ENCODE data around the gene IGFBP6.
"Not testable (repeated sequence)": the region's sequence is repeated elsewhere in the genome, so short reads cannot be mapped to it uniquely, and the experiment has no call there.

The IGFBP6 gene

DNA sequence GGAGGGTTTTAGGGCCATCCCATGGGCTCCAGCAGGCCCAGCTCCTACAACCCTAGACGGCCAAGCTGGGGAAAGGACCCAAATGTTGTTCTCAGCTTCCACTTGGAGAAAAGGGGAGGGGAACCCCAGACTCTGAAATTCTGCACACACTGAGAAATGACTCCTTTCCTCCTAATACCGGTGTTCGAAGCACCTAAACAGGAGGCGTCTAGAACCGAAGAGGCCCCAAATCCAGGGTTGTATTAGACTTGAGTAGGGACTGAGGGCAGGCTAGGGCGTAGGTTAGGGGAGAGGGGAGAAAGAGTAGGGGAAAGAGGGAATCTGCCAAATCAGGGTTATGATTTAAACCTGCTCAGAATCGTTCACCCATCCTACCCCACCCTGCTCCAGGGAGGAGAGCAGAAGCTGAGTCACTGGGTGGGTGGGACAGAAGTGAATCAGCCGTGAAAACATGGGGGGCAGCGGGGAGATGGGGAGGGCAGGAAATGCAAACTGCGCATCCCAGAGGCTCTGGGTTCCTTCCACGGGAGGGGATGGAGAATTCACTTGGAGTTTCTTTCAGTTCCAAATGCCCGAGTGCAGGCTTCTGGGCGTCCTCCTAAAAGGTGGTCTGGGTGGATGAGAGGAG lies 1.0 kb downstream of the IGFBP6 start:
- DNase-seq, result no peak

DNA sequence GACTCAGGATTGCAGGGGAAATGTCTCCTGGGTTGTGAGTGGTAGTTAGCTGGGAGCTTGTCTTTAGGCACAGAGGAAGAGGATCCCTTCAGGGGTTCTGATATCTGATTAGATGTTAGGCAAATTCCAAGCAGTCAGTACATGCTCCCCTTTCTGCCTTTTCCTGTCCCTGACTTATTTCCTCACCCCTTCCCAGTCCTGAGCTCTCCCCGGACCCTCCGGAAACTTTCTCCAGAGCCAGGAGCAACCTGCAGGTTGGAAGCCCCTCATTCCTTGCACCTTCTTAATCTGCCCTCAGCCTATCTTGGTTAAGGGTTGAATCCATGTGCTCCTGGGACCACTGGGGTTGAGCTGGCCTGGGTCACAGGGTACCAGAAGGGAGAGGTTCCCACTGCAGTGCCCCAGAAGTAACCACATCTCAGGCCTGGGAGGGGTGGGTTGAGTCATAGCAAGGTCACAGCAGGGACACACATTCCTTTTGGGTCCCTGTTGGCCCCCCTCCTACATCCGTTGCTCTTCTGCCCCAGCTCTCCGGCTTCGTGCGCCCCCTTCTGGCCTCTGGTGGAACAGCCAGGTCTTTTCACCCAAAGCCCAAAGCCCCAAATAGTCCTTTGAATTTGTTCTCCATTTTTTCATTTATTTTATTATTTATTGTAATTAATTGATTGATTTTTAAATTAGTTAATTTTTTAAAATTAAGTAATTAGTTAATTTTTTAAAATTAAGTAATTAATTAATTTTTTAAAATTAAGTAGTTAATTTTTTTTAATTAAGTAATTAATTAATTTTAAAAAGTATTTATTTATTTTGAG lies 1.8 kb downstream of the IGFBP6 start:
- peak; percentile 61 for DNase-seq

DNA sequence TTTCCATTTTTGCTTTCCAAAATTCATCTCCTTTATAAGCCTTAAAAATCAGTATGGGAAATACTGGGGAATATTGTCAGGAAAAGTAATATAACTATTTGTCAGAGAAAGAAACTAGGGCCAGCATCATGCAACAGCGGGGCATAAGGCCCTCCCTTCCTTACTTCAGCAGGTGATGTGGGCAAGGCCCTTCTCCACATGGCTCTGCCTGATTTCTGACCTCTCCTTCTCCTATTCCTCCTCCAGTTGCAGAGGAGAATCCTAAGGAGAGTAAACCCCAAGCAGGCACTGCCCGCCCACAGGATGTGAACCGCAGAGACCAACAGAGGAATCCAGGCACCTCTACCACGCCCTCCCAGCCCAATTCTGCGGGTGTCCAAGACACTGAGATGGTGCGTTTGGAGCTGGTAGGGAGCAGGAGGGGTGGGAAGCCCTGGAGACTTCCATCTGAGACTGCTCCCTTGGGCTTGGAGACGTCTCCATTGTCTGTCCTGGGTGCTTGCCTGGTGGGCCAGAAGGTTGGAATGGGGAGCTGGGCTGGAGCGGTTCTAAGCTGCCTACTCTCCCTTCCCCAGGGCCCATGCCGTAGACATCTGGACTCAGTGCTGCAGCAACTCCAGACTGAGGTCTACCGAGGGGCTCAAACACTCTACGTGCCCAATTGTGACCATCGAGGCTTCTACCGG lies 3.1 kb downstream of the IGFBP6 start:
- no peak for DNase-seq

DNA sequence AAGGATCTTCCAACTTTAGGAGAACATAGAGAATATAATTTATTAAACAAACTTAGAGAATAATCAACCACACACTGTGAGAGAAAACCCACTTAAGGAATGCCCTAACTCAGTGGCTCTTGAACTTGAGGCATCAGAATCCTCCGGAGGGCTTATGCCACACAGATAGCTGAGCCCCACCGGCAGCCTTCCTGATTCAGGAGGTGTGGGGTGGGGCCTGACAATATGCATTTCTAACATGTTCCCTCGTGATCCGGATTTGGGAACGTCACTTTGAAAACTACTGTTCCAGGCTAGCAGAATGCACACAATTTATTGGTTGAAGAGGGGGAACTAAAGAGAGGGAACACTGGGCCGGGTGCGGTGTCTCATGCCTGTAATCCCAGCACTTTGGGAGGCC lies 3.8 kb downstream of the IGFBP6 start:
- DNase-seq, result no peak

DNA sequence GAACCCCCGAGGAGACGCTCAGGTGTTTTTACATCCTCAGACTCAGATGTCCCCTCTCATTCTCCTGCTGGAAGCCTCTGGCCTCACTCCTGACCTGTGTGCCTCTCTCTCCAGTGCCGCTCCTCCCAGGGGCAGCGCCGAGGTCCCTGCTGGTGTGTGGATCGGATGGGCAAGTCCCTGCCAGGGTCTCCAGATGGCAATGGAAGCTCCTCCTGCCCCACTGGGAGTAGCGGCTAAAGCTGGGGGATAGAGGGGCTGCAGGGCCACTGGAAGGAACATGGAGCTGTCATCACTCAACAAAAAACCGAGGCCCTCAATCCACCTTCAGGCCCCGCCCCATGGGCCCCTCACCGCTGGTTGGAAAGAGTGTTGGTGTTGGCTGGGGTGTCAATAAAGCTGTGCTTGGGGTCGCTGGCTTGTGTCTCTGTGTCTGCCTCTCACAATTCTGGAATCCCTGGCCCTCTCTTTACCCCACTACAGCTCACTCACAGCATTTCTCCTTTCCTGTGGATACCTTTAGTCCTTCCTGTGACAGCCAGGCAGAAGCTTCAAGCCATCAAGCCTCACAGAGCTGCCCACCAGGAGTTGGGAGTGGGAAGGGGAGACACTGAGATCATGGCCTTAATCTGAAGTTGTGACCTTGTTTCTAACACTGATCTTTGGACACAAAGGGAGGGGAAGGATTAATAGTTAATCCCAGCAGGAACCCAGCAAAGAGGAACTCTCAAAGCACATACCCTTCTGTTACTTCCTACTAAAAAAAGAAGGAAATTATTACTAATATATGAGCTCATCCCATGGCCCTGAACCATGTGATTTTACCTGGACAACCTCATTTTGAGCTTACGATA lies 4.7 kb downstream of the IGFBP6 start:
- DNase-seq, result no peak

DNA sequence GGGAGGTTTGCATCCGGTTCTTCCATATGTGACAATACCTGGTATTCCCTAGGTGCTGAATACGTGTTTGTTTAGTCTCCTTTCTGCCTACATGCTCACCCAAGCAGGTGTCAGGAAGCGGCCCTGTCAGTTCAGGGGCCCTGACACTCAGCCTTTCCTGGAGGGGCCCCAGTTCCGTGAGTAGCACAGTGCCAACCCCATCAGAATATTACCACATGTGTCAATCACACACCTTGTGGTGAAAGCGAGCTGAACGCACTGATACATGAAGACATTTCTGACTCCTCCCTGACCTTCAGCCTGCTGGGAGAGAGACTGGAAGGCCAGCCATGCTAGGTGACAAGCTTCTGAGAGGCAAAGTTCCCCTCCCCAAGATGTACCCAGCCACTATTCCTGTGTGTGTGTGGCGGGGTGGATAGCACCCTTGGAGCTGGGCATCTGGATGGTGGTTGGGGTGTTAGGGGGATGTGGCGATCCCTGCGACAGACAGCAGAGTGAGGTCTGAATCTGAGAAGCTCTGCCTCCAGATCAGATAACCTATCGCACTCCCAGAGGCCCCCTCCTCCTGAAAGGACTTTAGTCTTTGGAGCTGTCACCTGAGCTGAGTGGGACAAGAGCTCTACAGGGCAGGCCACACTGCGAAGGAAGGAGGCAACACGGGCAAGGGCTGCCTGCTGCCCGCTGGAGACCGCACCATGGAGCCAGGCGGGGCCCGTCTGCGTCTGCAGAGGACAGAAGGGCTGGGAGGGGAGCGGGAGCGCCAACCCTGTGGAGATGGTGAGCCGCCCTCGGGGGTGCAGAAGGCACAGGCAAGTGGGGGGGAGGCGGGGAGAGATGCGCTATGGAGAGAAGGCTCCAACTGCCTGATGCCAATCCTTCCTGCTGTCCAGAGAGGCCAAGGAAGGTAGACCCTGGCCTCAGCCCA lies 5.7 kb downstream of the IGFBP6 start, which contains the start of gene SOAT2:
Gene SOAT2 (plus strand): TSS at position 604 of the 925 bp plus-strand sequence. CDS start 92 bp downstream, at position 696.
- no peak for DNase-seq

DNA sequence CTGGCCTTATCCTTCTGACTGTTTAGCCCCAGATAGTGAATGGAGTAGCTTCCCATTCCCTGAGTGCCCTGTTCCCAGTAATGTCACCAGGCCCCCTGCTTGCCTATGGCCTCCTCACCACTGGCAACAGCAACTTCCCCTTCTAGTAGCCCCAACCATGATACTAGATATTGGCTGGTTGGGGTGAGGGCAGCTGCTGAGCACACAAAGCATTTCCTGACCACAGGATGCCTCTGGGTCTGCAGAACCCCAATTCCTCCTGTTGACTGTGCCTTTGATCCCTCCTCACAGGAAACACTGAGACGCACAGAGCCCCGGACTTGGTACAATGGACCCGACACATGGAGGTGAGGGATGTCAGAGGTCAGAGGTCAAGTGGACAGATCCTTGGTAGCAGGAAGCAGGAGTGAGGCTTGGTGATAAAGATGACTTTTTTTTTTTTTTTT lies 6.4 kb downstream of the IGFBP6 start:
- no peak for DNase-seq

DNA sequence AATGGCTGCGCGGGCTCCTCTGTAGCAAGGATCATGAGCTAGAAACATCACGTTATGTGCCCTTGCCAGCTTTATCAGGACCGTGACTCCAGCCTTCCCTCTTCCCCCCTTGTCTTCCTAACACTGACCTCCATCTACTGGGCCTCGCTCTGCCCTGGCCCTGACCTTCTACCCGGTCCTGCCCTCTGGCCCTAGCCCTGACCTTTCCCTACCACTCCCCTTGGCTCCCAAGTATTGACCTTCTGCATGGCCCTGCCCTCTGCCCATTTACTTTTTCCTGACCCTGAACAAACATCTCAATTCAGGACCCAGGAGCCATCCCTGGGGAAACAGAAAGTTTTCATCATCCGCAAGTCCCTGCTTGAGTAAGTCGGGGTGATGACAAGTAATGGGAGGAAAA lies 7.8 kb downstream of the IGFBP6 start:
- DNase-seq, result no peak

DNA sequence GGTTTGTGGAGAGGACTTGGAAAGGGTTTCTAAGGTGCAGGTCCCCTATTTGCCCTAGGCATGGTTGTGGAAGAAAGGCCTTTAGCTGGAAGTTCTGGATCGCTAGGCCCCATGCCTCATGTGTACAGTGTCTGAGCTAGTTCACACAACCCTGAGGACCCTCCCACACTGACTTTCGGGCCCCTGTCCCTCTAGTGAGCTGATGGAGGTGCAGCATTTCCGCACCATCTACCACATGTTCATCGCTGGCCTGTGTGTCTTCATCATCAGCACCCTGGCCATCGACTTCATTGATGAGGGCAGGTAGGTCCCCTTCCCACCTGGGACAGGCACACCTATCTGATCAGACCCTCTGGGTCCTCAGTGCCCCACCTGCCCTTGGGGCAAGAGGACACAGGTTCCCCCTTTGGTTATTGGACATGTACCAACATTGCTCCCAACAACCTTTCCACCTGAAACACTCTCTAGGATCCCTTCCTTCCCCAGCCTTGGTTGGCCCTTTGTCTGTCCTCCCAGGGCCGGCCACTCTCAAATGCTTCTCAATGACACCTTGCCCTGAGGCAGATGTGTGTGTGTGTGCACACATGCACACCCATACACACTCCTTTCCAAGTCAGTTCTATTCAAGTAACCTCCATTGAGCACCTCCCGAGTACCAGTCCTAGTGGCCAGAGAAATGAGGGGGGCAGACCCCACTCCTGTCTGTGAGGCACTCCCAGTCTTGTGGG lies 8.4 kb downstream of the IGFBP6 start:
- no peak for DNase-seq

DNA sequence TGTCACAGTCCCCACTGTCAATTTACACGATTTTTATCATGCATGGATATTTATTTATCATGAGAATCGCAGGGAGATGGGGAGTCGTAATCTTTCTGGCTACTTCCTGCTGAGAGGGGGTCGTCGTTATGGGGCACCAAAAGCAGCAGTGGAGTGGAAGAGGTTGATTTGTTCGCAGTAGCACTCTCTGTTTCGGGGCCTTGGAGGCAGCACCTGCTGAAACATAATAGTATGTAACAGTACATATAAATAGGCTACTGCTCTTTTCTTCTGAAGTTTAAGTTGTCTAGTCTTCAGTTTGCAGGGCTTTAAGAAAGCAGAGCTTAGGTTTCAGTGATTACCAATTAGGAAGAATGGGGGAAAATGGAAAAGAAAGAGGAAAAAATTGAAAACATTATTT lies 9.7 kb downstream of the IGFBP6 start:
- DNase-seq, result no peak

DNA sequence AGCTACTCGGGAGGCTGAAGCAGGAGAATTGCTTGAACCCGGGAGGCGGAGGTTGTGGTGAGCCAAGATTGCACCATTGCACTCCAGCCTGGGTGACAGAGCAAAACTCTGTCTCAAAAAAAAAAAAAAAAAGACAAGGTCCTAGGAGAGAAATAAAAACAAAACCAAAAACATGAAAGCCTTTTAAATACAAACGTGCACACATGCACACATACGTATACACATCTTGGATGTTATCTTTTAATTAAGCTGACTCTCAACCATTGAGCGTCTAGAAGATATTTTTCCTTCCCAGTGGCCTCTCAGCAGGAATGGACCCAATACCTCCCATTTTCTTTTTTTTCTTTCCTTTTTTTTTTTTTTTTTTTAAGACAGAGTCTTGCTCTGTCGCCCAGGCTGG lies 15.0 kb downstream of the IGFBP6 start:
- not testable (repeated sequence) for DNase-seq

DNA sequence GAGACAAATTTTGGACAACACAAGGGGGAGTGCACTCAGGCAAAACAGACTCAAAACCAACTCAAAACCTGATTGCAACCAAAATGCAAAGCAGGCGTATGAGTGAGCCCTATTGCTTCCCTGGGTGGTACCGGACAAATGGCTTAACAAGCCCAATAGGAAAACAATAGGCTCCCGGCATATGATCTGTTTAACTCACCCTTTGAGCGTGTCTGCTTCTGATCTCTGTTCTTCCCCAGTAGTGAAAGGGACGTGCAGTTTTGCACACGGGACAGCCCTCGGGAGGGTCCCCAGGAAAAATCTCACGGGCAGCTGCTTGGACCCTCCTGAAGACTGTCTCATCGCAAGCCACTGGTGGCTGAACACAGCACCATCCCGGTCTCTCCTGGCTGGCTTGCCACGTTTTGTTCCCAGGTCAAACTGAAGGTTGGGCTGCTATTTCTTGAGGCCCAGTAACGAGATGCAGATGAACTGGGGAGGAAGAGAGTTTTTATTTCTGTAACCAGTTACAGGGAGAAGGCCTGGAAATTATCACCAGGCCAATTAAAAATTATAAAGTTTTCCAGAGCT lies 15.8 kb downstream of the IGFBP6 start:
- no peak for DNase-seq

DNA sequence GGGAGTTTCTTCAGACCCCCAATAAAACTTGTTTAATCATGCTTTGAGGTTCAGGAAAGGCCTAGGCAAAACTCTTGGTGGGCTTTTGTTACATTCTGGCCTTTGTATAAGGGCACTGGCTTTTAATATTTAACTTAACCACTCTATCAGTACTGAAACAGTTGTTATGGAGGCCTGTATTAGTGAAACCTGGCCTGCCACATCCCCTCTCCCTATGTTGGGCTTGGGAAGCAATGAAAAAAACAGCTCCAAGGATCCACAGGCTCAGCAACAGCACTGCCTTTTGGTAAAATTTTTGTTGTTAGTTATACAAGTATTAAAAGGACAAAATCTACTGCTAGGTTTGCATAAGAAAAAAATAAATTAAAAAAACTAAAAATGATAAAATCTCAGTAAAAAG lies 16.5 kb downstream of the IGFBP6 start:
- no peak for DNase-seq

DNA sequence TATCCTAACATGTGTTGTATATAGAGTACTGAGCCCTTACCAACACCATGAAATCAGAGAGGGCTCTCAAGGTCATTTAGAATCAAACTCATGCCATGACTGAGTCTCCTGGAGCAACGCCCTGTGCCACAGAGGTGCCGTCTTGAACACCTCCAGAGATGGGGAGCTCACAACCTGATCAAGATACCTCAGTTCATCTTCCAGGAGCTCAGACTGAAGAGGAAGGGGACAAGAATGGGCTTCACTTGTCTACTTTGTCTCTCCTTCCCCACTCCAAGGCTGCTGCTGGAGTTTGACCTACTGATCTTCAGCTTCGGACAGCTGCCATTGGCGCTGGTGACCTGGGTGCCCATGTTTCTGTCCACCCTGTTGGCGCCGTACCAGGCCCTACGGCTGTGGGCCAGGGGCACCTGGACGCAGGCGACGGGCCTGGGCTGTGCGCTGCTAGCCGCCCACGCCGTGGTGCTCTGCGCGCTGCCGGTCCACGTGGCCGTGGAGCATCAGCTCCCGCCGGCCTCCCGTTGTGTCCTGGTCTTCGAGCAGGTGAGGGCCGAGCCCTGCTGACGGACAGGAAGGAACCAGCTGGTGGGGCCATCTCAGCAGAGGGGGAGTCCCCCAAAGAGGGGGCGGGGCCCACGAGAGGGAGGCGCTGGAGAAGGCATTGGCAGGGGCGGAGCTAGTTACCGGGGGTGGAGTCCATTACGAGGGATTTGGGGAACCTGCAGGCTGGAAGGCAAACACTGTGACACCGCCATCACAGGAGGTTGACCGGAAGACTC lies 17.8 kb downstream of the IGFBP6 start:
- no peak for DNase-seq

DNA sequence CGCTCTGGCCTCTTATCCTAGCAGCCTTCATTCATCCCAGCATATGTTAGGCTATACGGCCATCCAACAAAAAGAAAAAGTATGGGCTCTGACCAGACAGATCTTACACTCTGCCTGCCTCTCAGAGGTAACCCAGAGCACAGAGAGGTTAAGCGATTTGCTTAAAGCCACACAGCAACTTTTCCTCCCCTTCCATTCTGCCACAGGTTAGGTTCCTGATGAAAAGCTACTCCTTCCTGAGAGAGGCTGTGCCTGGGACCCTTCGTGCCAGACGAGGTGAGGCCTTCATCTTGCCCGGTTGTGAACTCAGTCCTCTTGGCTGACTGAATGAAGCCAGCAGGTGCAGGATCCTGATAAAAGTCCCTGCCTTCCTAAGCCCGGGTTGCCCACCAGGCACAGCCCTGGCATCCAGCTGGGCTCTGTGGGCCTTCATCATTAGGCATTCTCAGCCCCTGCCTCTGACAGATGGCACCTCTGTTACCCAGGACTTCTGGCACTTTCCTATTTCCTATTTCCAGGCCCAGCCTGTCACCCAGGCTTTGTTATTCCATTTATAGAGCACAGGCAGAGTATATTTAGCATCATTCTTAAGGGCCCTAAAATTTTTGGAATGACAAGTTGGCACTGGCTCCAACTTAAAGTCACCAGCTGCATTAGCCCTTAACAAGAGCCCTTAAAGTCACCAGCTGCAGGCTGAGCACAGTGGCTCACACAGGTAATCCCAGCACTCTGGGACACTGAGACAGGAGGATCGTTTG lies 18.6 kb downstream of the IGFBP6 start:
- DNase-seq, result no peak

DNA sequence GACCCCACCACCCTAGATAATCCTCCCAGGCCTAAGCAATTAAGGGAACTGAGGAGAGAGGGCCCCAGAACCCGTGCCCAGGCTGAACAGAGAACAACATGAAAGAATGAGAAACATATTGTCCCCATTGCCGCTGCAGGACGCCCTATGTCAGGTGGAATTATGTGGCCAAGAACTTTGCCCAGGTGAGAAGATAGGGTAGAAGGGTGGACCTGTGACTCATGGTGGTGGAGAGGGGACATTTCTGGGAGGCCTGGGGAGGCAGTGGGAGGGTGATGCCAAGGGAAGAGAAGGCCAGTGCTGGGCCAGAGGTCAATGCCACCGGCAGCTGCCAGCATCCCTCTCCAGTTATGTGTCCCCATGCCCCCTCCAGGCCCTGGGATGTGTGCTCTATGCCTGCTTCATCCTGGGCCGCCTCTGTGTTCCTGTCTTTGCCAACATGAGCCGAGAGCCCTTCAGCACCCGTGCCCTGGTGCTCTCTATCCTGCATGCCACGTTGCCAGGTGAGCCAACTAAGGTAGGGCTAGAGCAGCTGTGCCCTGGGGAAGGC lies 21.4 kb downstream of the IGFBP6 start:
- DNase-seq, result no peak

DNA sequence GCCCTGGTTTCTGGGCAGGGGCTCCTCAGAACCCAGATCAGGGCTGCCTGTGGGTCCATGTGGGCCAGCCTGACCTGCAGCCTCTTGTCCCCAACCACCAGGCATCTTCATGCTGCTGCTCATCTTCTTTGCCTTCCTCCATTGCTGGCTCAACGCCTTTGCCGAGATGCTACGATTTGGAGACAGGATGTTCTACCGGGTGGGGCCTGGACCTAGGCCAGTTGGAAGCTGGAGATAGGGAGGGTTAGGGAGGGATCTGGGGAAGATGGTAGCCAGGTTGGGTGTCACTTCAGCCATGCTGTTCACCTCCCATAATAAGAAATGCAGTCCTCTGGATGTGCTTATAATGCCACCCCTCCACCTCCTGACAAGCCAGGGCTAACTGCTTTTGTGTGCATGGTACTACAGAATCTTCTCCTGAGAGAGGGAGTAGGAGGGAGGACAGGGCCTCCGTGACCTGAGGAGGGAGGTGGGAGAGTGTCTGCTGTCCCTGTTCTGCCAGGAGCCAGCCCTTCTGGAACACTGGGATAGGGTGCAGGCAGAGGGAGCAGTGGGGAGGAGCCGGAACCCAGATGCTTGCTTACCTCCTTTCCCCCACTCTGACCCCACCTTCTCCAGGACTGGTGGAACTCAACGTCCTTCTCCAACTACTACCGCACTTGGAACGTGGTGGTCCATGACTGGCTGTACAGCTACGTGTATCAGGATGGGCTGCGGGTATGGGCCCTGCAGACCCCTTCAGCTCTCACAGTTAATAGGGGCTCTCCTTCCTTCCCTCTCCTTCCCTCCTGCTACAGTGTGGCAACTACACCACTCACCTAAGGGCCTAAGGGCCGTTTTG lies 23.4 kb downstream of the IGFBP6 start:
- no peak for DNase-seq

DNA sequence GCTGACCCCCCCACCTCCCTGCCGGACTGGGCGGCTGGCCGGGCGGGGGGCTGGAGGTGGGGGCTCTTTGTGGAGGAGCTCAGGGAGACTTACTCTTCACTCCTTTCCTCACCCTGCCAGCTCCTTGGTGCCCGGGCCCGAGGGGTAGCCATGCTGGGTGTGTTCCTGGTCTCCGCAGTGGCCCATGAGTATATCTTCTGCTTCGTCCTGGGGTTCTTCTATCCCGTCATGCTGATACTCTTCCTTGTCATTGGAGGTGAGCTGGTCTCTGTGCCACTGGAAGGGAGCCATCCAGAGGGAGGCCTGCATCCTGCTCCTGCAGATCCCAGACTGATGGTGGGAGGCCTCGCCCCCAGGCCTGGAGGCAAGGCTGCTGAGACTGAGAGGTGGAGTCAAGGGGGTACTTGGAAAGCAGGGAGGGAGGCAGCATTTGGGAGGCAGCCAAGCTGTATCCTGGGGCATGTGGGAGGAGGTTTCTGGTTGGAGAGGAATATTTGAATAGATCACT lies 25.5 kb downstream of the IGFBP6 start:
- peak; percentile 78 for DNase-seq

Measured in NCI-H345 (cell line).